ENCODE results near the gene TRMT2A.

- TF ChIP-seq CTCF (IDR thresholded peaks at IDR 0.05), result no peak
- TF ChIP-seq REST (IDR thresholded peaks at IDR 0.05; ENCODE audit: insufficient read depth in 1 of 2, low read depth in 2 of 2, low read length in 1 of 2), result no peak
- no peak for TF ChIP-seq POLR2AphosphoS5 (IDR thresholded peaks at IDR 0.05; ENCODE audit: low read depth, low read length)
- no peak for TF ChIP-seq TCF7L2 (IDR thresholded peaks at IDR 0.05; ENCODE audit: low read depth, low read length)
- TF ChIP-seq SIN3A (IDR thresholded peaks at IDR 0.05; ENCODE audit: borderline replicate concordance, insufficient read depth, low read depth, low read length), result no peak
Measured at GRCh38 chr22:20080445-20080775, 36.6 kb downstream of the TRMT2A start.

All from Panc1 (cell line).